Astrocyte of the spinal cord (primary cell): ENCODE data around the gene C1orf210.

ENCODE experiments used
- DNase-seq: peaks from one replicate; pipeline ENCODE4 v3.0.0; 2011; ENCODE audit warnings: low read depth, low spot score
- H3K4me3 ChIP-seq: 2 replicates; pipeline ENCODE4 v1.5.1; 2011; ENCODE audit warnings: low read depth, mild to moderate bottlenecking, low read length, moderate library complexity
- CTCF ChIP-seq: IDR thresholded peaks from 2 replicates; pipeline ENCODE4 v1.5.1; 2012; ENCODE audit warnings: low read depth, mild to moderate bottlenecking, low read length, inconsistent platforms
- in situ Hi-C: cut with HindIII; loops from 2 replicates; pipeline ENCODE4 v1.10.0; 2017; ENCODE audit warnings: low sequenced_read_pairs

The C1orf210 gene

GRCh38 chr1:43313771-43314170 is 28.4 kb upstream of the C1orf210 start:
- no peak overlapping the region for H3K4me3 ChIP-seq
- in situ Hi-C loops = no loop called here
- DNase-seq = no peak
- no peak for TF ChIP-seq CTCF

DNA sequence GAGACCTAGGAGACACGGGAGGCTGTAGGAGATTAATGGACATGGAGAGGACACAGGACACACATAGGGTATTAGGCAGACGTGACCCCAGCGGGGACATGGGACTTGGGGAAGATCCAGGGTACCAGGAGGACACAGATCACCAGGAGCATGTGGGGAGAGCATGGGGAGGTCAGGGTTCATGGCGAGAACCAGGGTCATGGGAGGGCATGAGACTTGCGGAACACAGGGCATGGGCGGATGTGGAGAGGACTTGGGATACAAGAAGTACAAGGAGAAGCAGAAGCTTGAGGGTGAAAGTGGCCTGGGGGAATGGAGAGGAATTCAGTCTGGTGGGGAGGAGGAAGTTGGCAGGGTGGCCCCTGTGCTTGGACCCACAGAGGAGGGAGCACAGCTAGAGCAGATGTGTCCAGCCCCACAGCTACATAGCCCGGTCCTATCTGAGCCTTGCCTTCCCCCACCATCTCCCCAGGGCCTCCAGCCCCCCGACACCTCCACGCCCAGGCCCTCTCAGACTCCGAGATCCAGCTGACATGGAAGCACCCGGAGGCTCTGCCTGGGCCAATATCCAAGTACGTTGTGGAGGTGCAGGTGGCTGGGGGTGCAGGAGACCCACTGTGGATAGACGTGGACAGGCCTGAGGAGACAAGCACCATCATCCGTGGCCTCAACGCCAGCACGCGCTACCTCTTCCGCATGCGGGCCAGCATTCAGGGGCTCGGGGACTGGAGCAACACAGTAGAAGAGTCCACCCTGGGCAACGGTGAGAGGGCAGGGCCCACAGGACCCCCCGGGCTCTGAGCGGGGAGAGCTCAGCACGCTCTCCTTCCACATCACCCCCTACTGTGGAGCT is 27.5 kb upstream of the C1orf210 start:
- in situ Hi-C loops = no loop called here
- no peak overlapping the region for H3K4me3 ChIP-seq
- TF ChIP-seq CTCF = no peak

GRCh38 chr1:43312212-43312623 is 26.8 kb upstream of the C1orf210 start:
- TF ChIP-seq CTCF = no peak
- DNase-seq = no peak
- in situ Hi-C loops = no loop called here
- no peak overlapping the region for H3K4me3 ChIP-seq

More for the DNA sequence above, 27.5 kb upstream of the C1orf210 start:
- DNase-seq = no peak

DNA sequence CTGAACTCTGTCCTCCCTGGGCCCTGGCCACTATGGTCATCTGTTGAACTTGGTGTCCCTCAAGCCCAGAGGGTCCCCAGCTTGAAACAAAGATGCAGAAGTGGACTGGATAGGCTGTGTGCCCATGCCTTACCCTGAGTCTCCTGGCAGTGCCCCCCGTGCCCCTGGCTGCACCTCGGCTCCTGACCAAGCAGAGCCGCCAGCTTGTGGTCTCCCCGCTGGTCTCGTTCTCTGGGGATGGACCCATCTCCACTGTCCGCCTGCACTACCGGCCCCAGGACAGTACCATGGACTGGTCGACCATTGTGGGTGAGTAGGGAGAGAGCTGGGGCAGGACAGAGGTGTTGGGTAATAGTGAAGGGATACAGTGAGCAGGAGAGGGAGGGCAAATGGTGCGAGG is 26.1 kb upstream of the C1orf210 start:
- no peak for TF ChIP-seq CTCF
- in situ Hi-C loops = no loop called here
- no peak overlapping the region for H3K4me3 ChIP-seq
- DNase-seq = no peak

- H3K4me3 ChIP-seq = no peak overlapping the region
- in situ Hi-C loops = no loop called here
- no peak for DNase-seq
- TF ChIP-seq CTCF = no peak
Observed at GRCh38 chr1:43309405-43310025, 24.1 kb upstream of the C1orf210 start.

- in situ Hi-C loops = no loop called here
- no peak for DNase-seq
- TF ChIP-seq CTCF = no peak
- H3K4me3 ChIP-seq = no peak overlapping the region
Observed at GRCh38 chr1:43308635-43309404, 23.4 kb upstream of the C1orf210 start.
